GM19239 (cell line): ENCODE results near the gene NTRK2.

Experiments
- DNase-seq: peaks from one replicate; pipeline ENCODE4 v3.0.0; 2011; ENCODE audit warnings: low spot score; ENCODE audit not compliant: insufficient read length
- FAIRE-seq: peaks from 2 replicates; lab custom pipeline; 2011; peaks lifted over from hg19 to GRCh38; lab: Jason Lieb, UNC

Gene NTRK2

GRCh38 chr9:84950879-84951811 lies 281.6 kb downstream of the NTRK2 start:
- DNase-seq = no peak
- FAIRE-seq = no peak

- DNase-seq = no peak
- no peak for FAIRE-seq
Measured at GRCh38 chr9:84953252-84953773, 283.8 kb downstream of the NTRK2 start.

- FAIRE-seq = peak; percentile 40
- peak; percentile 65 for DNase-seq
Measured at GRCh38 chr9:84953797-84954705, 284.5 kb downstream of the NTRK2 start.

GRCh38 chr9:84955155-84955554 lies 285.6 kb downstream of the NTRK2 start:
- FAIRE-seq = no peak
- DNase-seq = no peak

GRCh38 chr9:84955971-84956370 lies 286.4 kb downstream of the NTRK2 start:
- DNase-seq (no peak), FAIRE-seq (no peak)

- FAIRE-seq (no peak), DNase-seq (no peak)
Measured at GRCh38 chr9:84959339-84959738, 289.8 kb downstream of the NTRK2 start.

GRCh38 chr9:84966876-84967830 lies 297.6 kb downstream of the NTRK2 start:
- no peak for FAIRE-seq

GRCh38 chr9:84969084-84969483 lies 299.6 kb downstream of the NTRK2 start:
- DNase-seq (no peak), FAIRE-seq (no peak)

More at GRCh38 chr9:84966876-84967830, 297.6 kb downstream of the NTRK2 start:
- no peak for DNase-seq

- DNase-seq = no peak
- no peak for FAIRE-seq
Measured at GRCh38 chr9:84969736-84970135, 300.2 kb downstream of the NTRK2 start.

GRCh38 chr9:84970432-84970831 lies 300.9 kb downstream of the NTRK2 start:
- no peak for FAIRE-seq
- no peak for DNase-seq

GRCh38 chr9:84971571-84971970 lies 302.0 kb downstream of the NTRK2 start:
- DNase-seq = no peak
- FAIRE-seq = no peak

- no peak for DNase-seq
- FAIRE-seq = no peak
Measured at GRCh38 chr9:84974258-84974657, 304.7 kb downstream of the NTRK2 start.

- FAIRE-seq (no peak), DNase-seq (no peak)
Measured at GRCh38 chr9:84974855-84975254, 305.3 kb downstream of the NTRK2 start.

GRCh38 chr9:84975926-84976325 lies 306.4 kb downstream of the NTRK2 start:
- FAIRE-seq (no peak), DNase-seq (no peak)

GRCh38 chr9:84978661-84979060 lies 309.1 kb downstream of the NTRK2 start:
- no peak for DNase-seq
- no peak for FAIRE-seq

GRCh38 chr9:84983749-84984148 lies 314.2 kb downstream of the NTRK2 start:
- FAIRE-seq (no peak), DNase-seq (no peak)

GRCh38 chr9:84988621-84989020 lies 319.1 kb downstream of the NTRK2 start:
- FAIRE-seq (no peak), DNase-seq (no peak)

GRCh38 chr9:84990416-84990815 lies 320.9 kb downstream of the NTRK2 start:
- DNase-seq = no peak
- FAIRE-seq = no peak

GRCh38 chr9:84990850-84991513 lies 321.5 kb downstream of the NTRK2 start:
- no peak for DNase-seq
- FAIRE-seq = no peak
